A673 (cell line): Measurements from ENCODE around the gene WWC1. TPM values are rescaled to one million over a fixed set of nuclear protein-coding genes. Genes with fewer than 3 reads are reported as not detected.

Experiments used
- Bru-seq: library from RNA; stranded (reverse); fragments of 400-500 nt; gene quantifications from one replicate; lab custom pipeline; 2021; lab: Mats Ljungman, UMichigan
- BruChase-seq, 2 experiments: library from RNA; stranded (reverse); fragments of 400-500 nt; gene quantifications; one replicate each; lab custom pipeline; 2021; lab: Mats Ljungman, UMichigan
- BruUV-seq: library from RNA; stranded (reverse); fragments of 400-500 nt; replicated peaks from 2 replicates; lab custom pipeline; 2021; lab: Mats Ljungman, UMichigan
- CTCF ChIA-PET: fragments of 300-600 bp; sonication (Branson Sonifier 250); formaldehyde crosslinking; loops from one replicate; lab custom pipeline; 2022; ENCODE audit warnings: antibody characterized with exemption; lab: Charles Lee
- POLR2A ChIA-PET: fragments of 300-600 bp; sonication (Branson Sonifier 250); formaldehyde crosslinking; loops from one replicate; lab custom pipeline; 2022; ENCODE audit warnings: antibody characterized with exemption; ENCODE audit not compliant: low non-redundant PET; lab: Charles Lee
- DNase-seq: peaks from one replicate; pipeline ENCODE4 v3.0.0-alpha.2; 2015; ENCODE audit warnings: low spot score
- H3K27ac ChIP-seq: fragments of 200-600 bp; sonication (generic); 2 replicates; pipeline ENCODE4 v1.5.1; 2016; ENCODE audit warnings: mixed run types, low read depth, mild to moderate bottlenecking, mixed read lengths, antibody characterized with exemption, low read length; ENCODE audit not compliant: poor library complexity, severe bottlenecking
- H3K27me3 ChIP-seq: fragments of 200-600 bp; sonication (generic); replicated peaks from 2 replicates; pipeline ENCODE4 v1.6.1; 2017; ENCODE audit warnings: mixed run types, low read depth, mild to moderate bottlenecking, mixed read lengths, antibody characterized with exemption, low read length; ENCODE audit not compliant: insufficient read depth, poor library complexity
- H3K36me3 ChIP-seq: fragments of 200-600 bp; sonication (generic); 2 replicates; pipeline ENCODE4 v1.6.1; 2016; ENCODE audit warnings: mixed run types, mild to moderate bottlenecking, mixed read lengths, antibody characterized with exemption, low read length; ENCODE audit not compliant: insufficient read depth, poor library complexity, severe bottlenecking
- H3K4me1 ChIP-seq: fragments of 200-600 bp; sonication (generic); 2 replicates; pipeline ENCODE4 v1.6.1; 2017; ENCODE audit warnings: mixed run types, mild to moderate bottlenecking, mixed read lengths, antibody characterized with exemption, low read length; ENCODE audit not compliant: insufficient read depth, poor library complexity, severe bottlenecking
- H3K4me3 ChIP-seq: fragments of 200-600 bp; sonication (generic); 2 replicates; pipeline ENCODE4 v1.5.1; 2016; ENCODE audit warnings: low read depth, mixed run types, mild to moderate bottlenecking, mixed read lengths, low read length; ENCODE audit not compliant: poor library complexity, severe bottlenecking
- H3K9me3 ChIP-seq: fragments of 200-600 bp; sonication (generic); 2 replicates; pipeline ENCODE4 v1.6.1; 2016; ENCODE audit warnings: mixed run types, low read depth, mild to moderate bottlenecking, mixed read lengths, antibody characterized with exemption, low read length; ENCODE audit not compliant: poor library complexity, severe bottlenecking
- EZH2 ChIP-seq: fragments of 200-600 bp; sonication (generic); IDR thresholded peaks from 2 replicates; pipeline ENCODE4 v1.6.1; 2017; ENCODE audit warnings: borderline replicate concordance, low read depth, mild to moderate bottlenecking, mixed read lengths, antibody characterized with exemption, low read length; ENCODE audit not compliant: poor library complexity, severe bottlenecking
- intact Hi-C: fragments of 100-400 bp; cut with micrococcal nuclease; formaldehyde crosslinking; loops from one replicate; pipeline ENCODE4 v1.10.0; 2022; ENCODE audit not compliant: unreplicated experiment
- long read RNA-seq: library from polyadenylated mRNA; stranded (forward); transcript quantifications from one replicate; pipeline ENCODE4 v2.0.0, GENCODE V29; 2022
- total RNA-seq: library from RNA; stranded (reverse); gene quantifications from 2 replicates; pipeline ENCODE4 v1.2.3, GENCODE V29; 2021
- TF ChIP-seq, protein P1 (sequence below): fragments of 300-800, 200-600 bp; sonication (generic); conservative IDR thresholded peaks from 2 replicates; pipeline ENCODE4 v1.5.1; 2017; ENCODE audit warnings: low read depth, mild to moderate bottlenecking, antibody characterized with exemption, low read length, moderate library complexity, mixed read lengths

WWC1 gene
- total RNA-seq (8.2 and 8.8 TPM in 2 replicates), Bru-seq, nascent RNA (percentile 47 among the genes with signal in this experiment), BruChase-seq, experiment 1, labeled RNA remaining after a 2-hour chase (percentile 42 among the genes with signal in this experiment), BruChase-seq, experiment 2, labeled RNA remaining after a 6-hour chase (percentile 45 among the genes with signal in this experiment)
- long read RNA-seq, partial matches to known transcripts: 1 of 4 reads
- long read RNA-seq, other reads (novel, unspliced or antisense): 3 of 4 reads

- TF ChIP-seq EZH2: no peak
- TF ChIP-seq, protein P1, sequence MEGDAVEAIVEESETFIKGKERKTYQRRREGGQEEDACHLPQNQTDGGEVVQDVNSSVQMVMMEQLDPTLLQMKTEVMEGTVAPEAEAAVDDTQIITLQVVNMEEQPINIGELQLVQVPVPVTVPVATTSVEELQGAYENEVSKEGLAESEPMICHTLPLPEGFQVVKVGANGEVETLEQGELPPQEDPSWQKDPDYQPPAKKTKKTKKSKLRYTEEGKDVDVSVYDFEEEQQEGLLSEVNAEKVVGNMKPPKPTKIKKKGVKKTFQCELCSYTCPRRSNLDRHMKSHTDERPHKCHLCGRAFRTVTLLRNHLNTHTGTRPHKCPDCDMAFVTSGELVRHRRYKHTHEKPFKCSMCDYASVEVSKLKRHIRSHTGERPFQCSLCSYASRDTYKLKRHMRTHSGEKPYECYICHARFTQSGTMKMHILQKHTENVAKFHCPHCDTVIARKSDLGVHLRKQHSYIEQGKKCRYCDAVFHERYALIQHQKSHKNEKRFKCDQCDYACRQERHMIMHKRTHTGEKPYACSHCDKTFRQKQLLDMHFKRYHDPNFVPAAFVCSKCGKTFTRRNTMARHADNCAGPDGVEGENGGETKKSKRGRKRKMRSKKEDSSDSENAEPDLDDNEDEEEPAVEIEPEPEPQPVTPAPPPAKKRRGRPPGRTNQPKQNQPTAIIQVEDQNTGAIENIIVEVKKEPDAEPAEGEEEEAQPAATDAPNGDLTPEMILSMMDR: peak; percentile 39
- ChIA-PET POLR2A (no interaction called here), CTCF (no interaction called here)
These were observed at the start of gene WWC1 for GRCh38 chr5:168291342-168291963. TSS of gene WWC1 (plus strand) at chr5:168291645. CDS start at chr5:168292153, 508 bp downstream.

DNA sequence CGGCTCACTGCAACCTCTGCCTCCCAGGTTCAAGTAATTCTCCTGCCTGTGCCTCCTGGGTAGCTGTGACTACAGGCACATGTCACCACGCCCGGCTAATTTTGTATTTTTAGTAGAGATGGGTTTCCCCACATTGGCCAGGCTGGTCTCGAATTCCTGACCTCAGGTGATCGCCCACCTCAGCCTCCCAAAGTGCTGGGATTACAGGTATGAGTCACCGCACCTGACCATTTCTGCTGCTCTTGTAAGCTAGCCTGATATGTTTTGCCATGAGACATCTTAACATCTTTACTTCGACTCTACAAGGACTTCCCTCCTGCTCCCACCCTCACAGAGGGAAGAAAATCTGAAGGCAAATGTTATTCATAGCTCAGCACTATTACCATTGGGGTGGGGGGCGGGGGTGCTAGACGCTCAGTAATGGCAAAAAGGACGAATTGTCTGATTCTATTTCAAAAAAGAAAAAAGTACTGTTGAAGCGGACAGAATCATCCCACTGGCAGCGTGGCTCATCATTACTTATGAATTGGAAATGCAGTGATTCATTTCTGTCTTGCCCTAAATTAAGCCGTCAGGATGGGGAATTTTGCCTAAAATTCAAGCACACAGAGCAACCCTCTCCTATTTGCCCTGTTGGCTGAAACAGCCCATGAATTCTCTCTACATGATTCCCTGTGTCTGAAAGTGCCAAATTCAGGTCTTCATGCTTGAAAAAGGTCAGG, 46.4 kb upstream of the WWC1 start:
- no peak for DNase-seq
- ChIA-PET POLR2A (no interaction called here), CTCF (interaction anchor here (0.7 kb wide), 1 partner anchor 157 kb away, joined by 3 read pairs; no protein-coding TSS in a partner anchor)
- BruUV-seq: no TSS peak
- Histone ChIP-seq H3K4me1 (peaks cover 7% of the 10 kb centered on the region), H3K27ac (no peak overlapping the region), H3K36me3 (peaks cover 21% of the 10 kb centered on the region), H3K27me3 (no peaks in the 10 kb centered on the region), H3K4me3 (no peak overlapping the region), H3K9me3 (no peaks in the 10 kb centered on the region)
- TF ChIP-seq, protein P1: no peak
- TF ChIP-seq EZH2: no peak
- intact Hi-C loops: no loop called here

More at GRCh38 chr5:168291342-168291963, at the start of gene WWC1:
- Histone ChIP-seq H3K27ac (no peak within 1 kb of the TSS), H3K4me1 (no peaks in the 10 kb centered on the region), H3K9me3 (no peaks in the 10 kb centered on the region), H3K4me3 (peak within 1 kb of the TSS; percentile 60), H3K36me3 (no peaks in the 10 kb centered on the region), H3K27me3 (no peaks in the 10 kb centered on the region)
- no TSS peak for BruUV-seq
- intact Hi-C loops: no loop called here
- DNase-seq: peak; percentile 52

DNA sequence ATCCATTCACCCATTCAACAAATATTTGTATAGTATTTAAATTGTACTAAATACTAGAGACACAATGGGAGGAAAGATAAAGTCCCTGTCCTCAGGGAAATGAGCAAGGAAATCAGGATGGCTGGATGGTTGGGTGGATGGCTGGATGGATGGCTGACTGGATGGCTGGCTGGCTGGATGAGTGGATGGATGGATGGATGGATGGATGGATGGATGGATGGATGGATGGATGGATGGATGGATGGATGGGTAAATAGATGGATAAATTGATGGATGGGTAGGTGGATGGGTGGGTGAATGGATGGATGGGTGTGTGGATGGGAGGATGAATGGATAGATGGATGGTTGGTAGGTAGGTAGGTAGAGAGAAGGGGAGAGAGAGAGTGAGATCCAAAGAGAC, 41.5 kb upstream of the WWC1 start:
- H3K9me3 ChIP-seq: no peaks in the 10 kb centered on the region
- TF ChIP-seq EZH2: no peak
- TF ChIP-seq, protein P1: no peak
- intact Hi-C loops: no loop called here
- no peaks in the 10 kb centered on the region for H3K27me3 ChIP-seq
- ChIA-PET CTCF (no interaction called here), POLR2A (no interaction called here)
- H3K4me3 ChIP-seq: no peak overlapping the region
- no peak for DNase-seq
- H3K36me3 ChIP-seq: peaks cover 10% of the 10 kb centered on the region
- H3K27ac ChIP-seq: no peak overlapping the region
- no TSS peak for BruUV-seq
- no peaks in the 10 kb centered on the region for H3K4me1 ChIP-seq
